HG03457 (cell line): ENCODE results near the gene LAMC3.
"Not testable (repeated sequence)": the region's sequence is repeated elsewhere in the genome, so short reads cannot be mapped to it uniquely, and the experiment has no call there.

ENCODE experiments used
- ATAC-seq: cut with Tn5 transposase; IDR thresholded peaks from one replicate; pipeline ENCODE4 v1.9.1; 2021; ENCODE audit warnings: moderate number of reproducible peaks; ENCODE audit not compliant: unreplicated experiment

The LAMC3 gene

DNA sequence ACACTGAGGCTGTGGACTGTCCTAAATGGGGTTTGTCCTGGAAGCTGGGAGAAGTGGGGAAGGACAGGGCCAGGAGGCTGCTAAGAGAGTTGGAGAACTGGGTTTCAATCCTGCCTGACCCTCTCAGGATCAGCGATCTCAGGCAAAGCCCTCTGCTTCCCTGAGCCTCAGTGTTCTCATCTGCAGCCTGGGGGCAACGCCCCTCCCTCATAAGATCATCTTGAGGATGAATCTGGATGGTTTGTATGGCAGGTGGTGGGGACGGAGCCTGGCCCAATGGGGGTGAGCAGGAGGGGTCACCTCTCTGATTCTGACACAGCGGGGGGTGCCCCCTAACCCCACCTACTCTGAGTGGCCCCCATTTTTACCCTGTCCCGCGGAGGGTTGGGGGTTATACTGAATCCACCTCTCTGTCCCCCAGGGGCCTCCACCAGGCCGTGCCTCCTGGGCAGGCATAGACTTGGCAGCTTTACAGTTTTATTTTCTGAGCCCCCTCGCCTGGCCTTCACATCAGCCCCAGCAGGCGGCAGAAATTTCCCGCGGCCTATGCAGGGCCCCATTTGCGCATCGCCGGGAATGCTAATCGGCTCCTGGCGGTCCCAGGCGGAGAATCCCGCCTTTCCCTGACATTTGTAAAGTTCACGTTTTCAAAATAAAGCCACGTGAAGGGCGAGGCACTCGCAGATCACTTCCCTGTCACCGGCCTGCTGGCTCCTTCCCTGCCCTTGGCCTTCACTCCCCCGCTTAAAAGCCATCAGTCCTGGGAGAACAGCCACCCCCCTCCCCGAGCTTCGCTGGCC is 17.8 kb upstream of the LAMC3 start:
- ATAC-seq, result no peak

DNA sequence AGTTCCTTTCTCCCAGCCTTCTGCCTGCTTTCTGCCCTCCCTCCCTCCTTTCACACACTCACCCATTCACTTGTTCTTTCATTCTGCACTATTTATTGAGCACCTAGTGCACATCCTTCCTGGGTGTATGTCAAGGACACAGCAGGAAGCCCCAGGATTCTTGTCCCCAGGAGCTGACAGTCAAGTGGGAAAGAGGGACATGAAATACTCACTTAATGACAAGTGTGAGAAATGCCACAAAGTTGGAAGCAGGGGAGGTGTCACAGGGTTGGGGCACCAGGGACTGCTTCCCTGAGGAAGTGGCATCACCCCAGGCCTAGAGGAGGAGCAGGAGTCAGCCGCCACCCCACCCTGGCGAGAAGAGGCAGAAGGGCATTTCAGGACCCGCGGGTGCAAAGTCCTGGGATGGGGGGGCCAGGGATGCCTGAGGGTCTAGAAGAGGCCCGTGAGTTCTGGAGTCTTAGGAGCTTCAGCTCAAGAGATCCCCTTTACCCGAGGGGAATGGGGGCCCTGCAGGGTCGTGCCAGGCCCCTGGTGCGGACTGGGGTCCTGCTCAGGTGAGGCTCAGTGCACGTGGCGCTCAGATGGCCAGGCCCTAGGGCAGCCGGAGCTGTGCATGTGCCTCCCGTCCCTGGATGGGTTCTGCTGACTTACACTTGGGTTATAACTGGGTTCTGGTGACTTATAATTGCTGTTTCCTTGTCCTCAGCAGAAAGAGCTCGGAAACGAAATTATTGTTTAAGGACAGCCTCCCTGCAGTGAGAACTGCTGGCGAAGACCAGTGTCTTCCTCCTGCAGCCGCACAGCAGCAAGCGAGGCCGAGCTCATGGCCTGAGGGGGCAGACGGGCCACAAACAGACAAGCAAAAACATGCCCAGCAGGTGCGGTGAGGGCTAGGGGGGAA is 16.9 kb upstream of the LAMC3 start:
- no peak for ATAC-seq

DNA sequence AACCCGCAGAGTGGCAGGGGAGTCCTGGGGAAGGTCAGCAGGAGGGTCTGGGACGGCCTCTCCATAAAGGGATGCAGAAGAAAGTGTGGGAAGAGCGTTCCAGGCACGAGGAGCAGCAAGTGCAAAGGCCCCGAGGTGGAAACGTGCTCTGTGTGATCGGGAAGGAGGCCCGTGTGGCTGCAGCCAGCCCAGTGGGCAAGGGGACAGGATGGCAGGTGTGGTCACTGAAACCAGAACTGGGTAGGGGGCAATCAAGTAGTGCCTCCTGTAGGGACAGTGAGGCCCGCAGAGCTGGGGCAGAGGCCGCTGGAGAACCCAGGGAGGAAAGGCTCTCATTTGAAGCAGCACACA is 16.3 kb upstream of the LAMC3 start:
- ATAC-seq, result no peak

DNA sequence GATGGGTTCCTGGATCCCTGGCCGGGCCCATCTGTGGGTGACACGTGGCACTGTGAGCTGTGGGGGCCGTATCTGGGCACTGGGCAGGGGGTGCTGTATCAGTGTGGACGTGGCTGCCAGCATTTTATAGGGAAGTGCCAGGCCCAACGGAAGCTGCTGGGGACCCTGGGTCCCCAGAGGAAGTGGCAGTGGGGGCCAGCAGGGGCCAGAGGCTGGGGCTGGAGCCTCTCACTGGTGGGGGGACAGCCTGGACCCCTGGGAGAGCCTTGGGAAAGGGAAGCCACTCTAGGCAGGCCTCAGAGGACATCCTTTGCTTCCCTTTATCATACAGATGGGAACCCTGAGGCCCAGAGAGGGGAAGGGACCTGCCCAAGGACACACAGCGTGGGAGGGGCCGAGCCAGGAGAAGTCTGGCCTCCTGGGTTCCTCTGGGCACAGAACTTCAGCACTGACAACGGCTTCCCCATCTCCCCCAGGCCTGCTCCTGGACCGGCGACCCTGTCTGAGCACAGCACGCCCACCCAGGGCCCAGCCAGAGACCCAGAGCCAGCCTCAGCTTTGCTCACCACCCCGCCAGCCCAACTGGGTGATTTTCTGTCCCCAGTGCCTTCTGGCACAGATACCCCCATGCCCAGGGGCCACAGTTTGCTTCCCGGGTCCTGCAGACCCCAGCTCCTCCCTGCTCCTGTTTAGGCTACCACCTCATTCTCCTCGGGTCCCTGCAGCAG is 15.5 kb upstream of the LAMC3 start:
- no peak for ATAC-seq

DNA sequence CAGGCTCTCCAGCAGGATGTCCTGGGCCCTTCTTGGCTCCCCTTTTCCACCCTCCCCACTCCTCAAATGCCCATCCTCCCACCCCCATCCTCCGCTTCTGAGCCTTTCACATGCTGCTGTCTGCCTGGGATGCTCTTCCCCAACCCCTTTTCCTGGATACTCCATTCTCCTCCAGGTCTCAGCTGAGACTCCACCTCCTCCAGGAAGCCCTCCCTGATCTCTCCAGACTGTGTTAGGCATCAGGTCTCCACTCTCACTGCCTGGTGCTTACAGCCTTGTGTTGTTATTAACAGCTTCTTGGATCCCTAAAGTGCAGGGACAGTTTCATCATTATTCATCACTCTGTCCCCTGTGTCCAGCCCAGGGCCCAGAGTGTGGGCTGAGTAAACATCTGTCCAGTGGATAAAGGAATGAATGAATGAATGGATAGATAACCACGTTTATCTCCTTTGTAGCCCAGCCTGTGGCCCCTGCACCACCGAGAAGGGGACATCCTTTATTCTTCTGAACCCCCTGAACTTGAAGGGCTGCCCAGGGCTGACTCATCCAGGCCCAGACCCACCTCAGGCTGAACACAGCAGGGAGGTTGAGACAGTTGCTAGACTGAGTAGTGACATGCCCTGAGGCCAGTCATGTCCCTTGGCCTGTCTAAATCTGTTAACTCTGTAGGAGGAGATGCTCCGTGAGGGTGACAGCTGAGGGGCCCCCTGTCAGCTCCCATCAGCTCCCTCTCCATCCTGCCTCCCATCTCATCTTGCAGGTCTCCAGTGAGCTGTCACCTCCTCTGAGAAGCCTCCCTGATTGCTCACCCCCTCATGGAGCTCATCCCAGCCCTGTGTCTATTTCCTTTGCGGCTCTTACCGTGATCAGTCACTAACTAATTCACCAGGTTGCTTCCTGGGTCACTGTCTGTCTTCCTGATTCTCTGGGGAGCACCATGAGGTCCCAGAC is 14.6 kb upstream of the LAMC3 start:
- ATAC-seq, result no peak

DNA sequence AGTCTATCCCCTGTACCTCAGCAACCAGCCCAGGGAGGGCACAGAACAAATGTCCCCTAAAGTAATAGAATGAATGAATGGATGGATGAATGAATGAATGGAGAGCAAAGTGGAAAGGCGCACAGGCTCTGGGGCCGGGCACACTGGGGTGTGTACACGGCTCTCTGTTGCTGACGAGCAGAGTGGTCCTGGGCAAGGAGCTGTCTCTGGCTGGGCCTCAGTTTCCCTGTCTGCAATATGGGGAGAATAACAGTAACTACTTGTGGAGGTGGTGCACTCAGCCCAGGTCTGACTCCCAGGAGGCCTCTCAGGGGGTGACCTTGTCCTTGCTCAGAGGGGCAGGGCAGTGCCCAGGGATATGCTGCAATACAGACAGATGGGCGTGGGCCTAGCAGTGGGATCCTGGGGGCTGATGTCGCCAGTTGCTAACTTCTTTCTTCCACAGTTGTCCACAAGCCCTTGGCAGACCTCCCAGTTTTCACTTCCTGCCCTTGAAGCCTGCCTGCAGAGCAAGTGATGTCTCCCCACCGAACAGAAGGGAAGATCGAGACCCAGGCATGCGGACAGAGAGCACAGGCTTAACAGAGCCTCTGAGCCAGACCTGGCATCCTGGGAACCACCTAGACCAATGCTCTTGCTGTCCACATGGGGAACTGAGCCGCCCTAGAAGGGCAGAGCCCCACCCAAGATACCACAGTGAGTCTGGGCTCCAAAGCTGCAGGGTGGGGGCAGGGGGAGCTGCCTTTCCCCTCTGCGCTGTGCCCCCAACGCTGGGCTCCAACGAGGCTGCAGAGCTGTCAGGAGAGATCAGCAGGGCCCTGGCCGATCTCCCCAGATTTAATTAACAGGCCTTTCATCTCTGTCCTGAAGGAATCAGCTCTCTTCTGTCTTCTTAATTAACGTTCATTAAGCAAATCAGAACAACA is 13.6 kb upstream of the LAMC3 start:
- no peak for ATAC-seq

DNA sequence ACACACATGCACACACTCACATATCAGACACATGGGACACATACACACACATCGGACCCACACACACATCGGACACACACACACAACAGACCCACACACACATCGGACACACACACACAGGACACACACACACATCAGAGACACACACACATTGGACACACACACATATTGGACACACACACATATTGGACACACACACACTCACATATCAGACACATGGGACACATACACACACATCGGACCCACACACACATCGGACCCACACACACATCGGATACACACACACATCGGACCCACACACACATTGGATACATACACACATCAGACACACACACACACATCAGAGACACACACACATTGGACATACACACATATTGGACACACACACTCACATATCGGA is 12.8 kb upstream of the LAMC3 start:
- ATAC-seq, result no peak

DNA sequence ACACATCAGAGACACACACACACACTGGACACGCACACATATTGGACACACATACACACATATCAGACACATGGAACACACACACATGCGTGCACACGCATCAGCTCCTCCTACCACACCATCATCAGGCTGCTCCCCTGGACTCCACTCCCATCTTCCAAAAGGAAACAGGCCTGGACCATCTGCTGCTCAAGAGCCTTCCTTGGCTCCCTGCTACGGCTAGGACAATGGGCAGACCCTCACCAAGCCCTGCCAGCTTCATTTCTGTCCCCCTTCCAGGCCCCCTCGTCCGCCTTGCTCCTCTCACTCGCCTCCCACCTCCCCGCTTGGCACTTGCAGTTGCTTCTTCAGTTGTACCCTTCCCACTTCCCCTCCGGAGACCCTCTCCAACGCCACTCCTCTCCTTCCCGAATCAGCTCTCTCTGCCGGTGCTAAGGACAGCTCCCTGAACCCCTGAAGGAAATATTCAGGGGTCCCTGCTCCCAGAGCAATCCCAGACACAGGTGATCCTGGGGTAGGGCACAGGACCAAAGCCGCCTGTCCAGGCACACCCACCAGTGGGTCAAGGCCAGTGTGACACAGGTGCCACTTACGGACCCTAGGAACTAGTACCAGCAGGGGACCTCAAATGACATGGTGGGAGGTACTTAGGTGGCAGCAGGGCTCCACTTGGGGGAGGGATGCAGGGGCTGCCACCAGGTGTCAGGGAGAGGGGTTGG is 12.1 kb upstream of the LAMC3 start:
- no peak for ATAC-seq

DNA sequence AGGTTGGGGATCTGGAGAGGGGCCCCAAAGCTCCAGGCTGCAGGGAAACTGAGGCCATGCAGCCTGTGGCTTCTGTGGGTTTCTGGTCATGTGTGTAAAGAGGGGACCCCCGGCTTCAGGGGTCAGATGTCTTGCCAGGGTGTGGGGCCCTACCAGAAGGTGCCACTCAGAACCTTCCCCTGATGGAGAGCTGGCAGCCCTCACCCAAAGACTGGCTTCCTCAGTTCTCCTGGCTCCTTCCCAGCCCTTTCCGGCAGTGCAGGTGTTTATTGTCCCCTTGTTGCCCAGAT is 11.6 kb upstream of the LAMC3 start:
- no peak for ATAC-seq

DNA sequence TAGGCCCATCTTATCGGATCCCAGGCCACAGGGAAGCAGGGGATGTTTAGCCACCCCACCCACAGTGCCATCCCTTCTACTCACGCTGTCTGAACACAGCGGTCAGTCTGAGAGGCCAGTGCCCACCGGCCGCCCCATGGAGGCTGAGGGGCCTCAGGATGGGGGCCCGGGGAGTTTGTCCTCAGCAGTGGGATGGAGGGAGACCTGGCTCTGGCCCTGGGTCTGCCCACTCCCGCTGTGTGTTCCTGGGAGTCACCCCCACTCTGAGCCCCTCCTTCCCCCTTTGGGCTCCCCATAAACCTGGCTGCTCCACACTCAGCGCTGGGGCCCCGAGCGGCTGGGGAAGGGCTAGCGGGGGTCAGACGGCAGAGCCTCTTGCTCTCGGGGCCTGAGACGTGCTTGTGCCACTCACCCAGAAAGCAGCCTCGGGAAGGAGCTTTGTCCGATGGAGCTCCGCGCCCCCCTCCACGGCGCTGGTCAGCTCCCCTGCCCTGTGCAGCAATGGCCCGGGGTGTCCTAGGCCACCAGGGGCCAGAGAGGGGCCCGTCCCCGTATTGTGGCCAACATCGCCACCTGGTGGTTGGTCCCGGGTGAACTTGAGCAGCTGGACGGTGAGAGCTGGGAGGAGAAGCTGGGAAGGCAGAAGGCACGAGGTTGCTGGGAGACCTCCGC is 10.9 kb upstream of the LAMC3 start:
- no peak for ATAC-seq

DNA sequence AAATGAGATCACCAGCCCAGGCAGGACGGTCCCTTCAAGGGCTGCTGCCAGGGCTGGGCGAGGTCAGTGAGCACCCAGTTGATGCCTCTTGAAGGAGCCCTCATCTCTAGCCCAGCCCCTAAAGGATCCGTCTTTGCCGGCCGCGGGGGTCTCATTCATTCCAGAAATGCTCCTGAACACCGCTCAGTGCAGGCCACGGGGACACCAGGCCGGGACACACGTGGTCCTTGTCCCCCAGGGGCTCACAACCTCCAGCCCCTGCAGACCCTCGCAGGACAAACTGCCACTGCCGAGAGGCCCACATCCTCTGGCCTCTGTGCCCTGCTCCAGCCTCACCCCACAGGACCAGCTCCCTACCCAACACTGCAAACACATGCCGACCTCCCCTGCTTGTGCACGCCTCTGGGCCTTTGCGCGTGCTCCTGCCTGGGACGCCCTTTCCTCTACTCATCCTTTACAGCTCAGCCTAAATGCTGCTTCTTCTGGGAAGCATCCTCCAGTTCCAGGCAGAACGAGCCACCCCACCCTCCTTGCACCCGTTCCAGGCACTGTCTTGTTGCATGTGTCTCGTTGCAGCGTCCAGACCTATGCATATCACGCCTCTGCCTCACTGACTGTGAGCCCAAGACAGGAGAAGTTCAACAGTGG is 10.3 kb upstream of the LAMC3 start:
- ATAC-seq, result no peak

DNA sequence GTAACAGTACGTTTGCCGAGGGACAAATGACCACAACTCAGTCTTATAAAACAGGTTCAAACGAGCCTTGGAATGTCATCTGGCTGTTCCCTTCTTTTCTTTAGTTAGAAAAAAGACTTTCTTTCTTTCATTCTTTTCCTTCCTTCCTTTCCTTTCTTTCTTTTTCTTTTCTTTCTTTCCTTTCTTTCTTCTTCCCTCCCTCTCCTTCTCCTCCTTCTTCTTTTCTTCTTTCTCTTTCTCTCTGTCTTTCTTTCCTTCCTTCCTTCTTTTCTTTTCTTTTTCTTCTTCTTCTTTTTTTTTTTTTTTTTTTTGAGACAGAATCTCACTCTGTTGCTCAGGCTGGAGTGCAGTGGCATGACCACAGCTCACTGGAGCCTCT is 9.7 kb upstream of the LAMC3 start:
- ATAC-seq, result no peak

DNA sequence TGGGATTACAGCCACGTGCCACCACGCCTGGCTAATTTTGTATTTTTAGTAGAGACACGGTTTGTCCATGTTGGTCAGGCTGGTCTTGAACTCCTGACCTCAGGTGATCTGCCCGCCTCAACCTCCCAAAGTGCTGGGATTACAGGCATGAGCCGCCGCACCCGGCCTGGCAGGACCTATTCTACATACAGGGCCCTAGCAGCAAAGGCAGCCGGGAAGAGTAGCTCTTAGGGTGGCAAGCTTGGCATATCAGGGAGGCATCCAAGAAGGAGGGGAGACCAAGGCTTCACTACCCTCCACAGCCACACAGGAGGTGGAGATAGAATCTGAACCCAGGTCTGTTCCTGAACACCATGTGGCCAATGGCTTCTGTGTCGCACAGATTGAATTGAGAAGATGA is 8.4 kb upstream of the LAMC3 start:
- not testable (repeated sequence) for ATAC-seq

DNA sequence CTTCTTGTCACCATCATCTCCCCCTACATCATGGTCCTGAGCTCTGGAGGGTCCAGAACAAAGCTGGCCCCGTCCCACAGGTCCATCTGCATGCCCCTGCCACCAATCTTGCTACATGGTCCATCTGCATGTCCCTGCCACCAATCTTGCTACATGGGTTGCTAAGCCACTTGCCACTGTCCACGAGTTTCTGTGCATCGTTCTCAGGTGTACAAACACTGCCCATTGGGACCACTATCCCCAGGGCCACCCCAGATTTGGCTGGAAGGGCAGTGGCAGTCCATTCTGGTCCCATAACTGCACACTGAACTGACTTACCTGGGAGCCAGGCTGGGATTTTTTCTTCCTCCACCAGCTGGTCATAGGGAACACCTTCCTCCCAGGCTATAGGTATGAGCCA is 8.0 kb upstream of the LAMC3 start:
- no peak for ATAC-seq

DNA sequence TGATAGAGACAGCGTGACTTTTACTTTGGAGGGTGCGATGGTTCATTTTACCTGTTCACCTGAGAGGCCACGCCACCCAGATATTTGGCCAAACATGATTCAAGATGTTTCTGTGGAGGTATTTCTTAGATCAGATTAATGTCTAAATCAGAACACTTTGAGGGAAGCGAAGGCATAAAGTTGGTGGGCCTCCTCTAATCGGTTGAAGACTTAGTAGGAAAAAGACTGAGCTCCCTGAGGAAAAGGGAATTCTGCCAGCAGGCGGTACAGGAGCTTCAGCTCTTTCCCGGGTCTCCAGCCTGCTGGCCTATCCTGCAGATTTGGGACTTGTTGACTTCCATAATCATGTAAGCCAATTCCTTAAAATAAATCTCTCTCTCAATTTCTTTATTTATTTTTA is 7.0 kb upstream of the LAMC3 start:
- no peak for ATAC-seq

DNA sequence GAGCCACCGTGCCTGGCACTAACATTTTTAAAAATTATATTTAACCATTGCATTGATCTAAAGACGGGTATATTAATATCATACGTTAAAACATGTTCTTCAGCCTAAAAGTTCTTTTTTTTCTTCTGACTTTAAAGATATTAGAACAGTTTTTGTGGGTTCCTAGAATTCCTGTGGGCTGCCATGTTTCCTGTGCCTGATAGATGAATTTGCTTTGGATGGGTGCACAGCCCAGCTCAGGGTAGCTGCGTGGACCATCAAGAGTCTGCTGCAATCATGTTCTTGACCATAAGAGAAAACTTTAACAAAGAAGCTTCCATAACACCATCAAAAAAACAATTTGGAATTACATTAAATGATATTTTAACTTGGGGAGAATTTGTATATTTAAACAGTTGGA is 2.4 kb upstream of the LAMC3 start:
- ATAC-seq, result no peak

DNA sequence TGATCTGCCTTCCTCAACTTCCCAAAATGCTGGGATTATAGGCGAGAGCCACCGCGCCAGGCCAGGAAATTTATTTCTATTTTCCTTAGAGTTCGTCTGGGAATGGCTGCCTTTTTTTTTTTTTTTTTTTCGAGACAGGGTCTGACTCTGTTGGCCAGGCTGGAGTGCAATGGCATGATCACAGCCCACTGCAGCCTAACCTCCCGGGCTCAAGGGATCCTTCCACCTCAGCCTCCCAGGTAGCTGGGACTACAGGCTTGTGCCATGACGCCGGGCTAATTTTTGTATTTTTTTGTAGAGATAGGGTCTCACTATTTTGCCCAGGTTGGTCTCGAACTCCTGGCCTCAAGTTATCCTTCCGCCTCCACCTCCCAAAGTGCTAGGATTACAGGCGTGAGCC is 888 bp upstream of the LAMC3 start:
- ATAC-seq, result no peak

DNA sequence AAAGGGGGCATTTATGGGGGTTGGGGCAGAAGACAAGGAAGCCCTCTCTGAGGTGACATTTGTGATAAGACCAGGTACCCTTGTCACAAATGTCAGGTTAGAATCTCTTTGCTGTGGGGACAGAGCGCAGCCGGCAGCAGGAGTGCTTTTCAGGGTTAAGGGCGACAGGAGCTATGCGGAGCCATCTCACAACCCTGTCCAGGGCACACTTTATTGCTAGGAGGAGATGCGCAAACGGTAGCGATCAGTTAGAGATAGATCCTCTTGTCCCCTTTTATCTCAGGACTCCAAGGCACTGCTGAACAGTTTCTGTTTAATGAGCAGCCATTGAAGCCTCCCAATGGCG is 438 bp upstream of the LAMC3 start:
- ATAC-seq, result no peak
